H9 (cell line): Measurements from ENCODE around the gene CPB2. TPM values are rescaled to one million over a fixed set of nuclear protein-coding genes. Genes with fewer than 3 reads are reported as not detected.

Source experiments
- DNase-seq: peaks from one replicate; pipeline ENCODE4 v3.0.0-alpha.2; 2017
- H2AFZ ChIP-seq: one replicate; pipeline ENCODE4 v1.6.1; 2013; ENCODE audit warnings: mild to moderate bottlenecking, low read length, control low read depth, moderate library complexity
- H2AK5ac ChIP-seq: 2 replicates; pipeline ENCODE4 v1.6.1; 2013; ENCODE audit warnings: low read length, control low read depth, mixed read lengths; ENCODE audit not compliant: insufficient read length
- H2BK120ac ChIP-seq: one replicate; pipeline ENCODE4 v1.6.1; 2013; ENCODE audit warnings: low read depth, mild to moderate bottlenecking, low read length, control low read depth, inconsistent platforms; ENCODE audit not compliant: poor library complexity, severe bottlenecking
- H2BK12ac ChIP-seq: 2 replicates; pipeline ENCODE4 v1.6.1; 2013; ENCODE audit warnings: low read length, control low read depth, mixed read lengths, low read depth; ENCODE audit not compliant: insufficient read length
- H2BK15ac ChIP-seq: 2 replicates; pipeline ENCODE4 v1.6.1; 2013; ENCODE audit warnings: low read depth, low read length, control low read depth
- H2BK20ac ChIP-seq: one replicate; pipeline ENCODE4 v1.6.1; 2013; ENCODE audit warnings: low read depth, mild to moderate bottlenecking, low read length, control low read depth, inconsistent platforms; ENCODE audit not compliant: poor library complexity, severe bottlenecking
- H2BK5ac ChIP-seq: 2 replicates; pipeline ENCODE4 v1.6.1; 2013; ENCODE audit warnings: low read length, control low read depth, mixed read lengths; ENCODE audit not compliant: insufficient read length
- H3K14ac ChIP-seq: 2 replicates; pipeline ENCODE4 v1.6.1; 2013; ENCODE audit warnings: low read length, control low read depth; ENCODE audit not compliant: insufficient read depth
- H3K18ac ChIP-seq: 2 replicates; pipeline ENCODE4 v1.6.1; 2013; ENCODE audit warnings: low read depth, mild to moderate bottlenecking, mixed read lengths, low read length, control low read depth; ENCODE audit not compliant: insufficient read length
- H3K23ac ChIP-seq: 2 replicates; pipeline ENCODE4 v1.6.1; 2013; ENCODE audit warnings: low read length, control low read depth, mixed read lengths, low read depth; ENCODE audit not compliant: insufficient read length
- H3K23me2 ChIP-seq: 2 replicates; pipeline ENCODE4 v1.6.1; 2013; ENCODE audit warnings: low read depth, mild to moderate bottlenecking, mixed read lengths, low read length, control low read depth; ENCODE audit not compliant: insufficient read length, poor library complexity, severe bottlenecking
- H3K27ac ChIP-seq: 2 replicates; pipeline ENCODE4 v1.5.1; 2013; ENCODE audit warnings: low read length, control low read depth, mixed read lengths, low read depth; ENCODE audit not compliant: insufficient read length
- H3K27me3 ChIP-seq: 2 replicates; pipeline ENCODE4 v1.6.1; 2013; ENCODE audit warnings: low read length, control low read depth, inconsistent platforms; ENCODE audit not compliant: insufficient read depth
- H3K4ac ChIP-seq: 2 replicates; pipeline ENCODE4 v1.6.1; 2013; ENCODE audit warnings: low read depth, mild to moderate bottlenecking, control low read depth, inconsistent platforms, low read length, moderate library complexity
- H3K4me1 ChIP-seq: 2 replicates; pipeline ENCODE4 v1.6.1; 2013; ENCODE audit warnings: low read length, control low read depth, inconsistent platforms; ENCODE audit not compliant: insufficient read depth
- H3K4me2 ChIP-seq: 2 replicates; pipeline ENCODE4 v1.6.1; 2013; ENCODE audit warnings: low read length, control low read depth, mixed read lengths; ENCODE audit not compliant: insufficient read length, insufficient read depth
- H3K56ac ChIP-seq: 2 replicates; pipeline ENCODE4 v1.6.1; 2013; ENCODE audit warnings: low read depth, mild to moderate bottlenecking, mixed read lengths, low read length, control low read depth; ENCODE audit not compliant: insufficient read length
- H3K79me1 ChIP-seq: 2 replicates; pipeline ENCODE4 v1.6.1; 2013; ENCODE audit warnings: low read depth, mild to moderate bottlenecking, moderate library complexity, low read length, control low read depth, inconsistent platforms; ENCODE audit not compliant: insufficient read depth, poor library complexity, severe bottlenecking
- H3K79me2 ChIP-seq: 2 replicates; pipeline ENCODE4 v1.6.1; 2013; ENCODE audit warnings: low read length, control low read depth, inconsistent platforms; ENCODE audit not compliant: insufficient read depth
- H3K9ac ChIP-seq: 2 replicates; pipeline ENCODE4 v1.6.1; 2013; ENCODE audit warnings: low read length, control low read depth, mixed read lengths; ENCODE audit not compliant: insufficient read length; ENCODE audit errors: extremely low read depth
- H3K9me3 ChIP-seq: one replicate; pipeline ENCODE4 v1.6.1; 2013; ENCODE audit warnings: low read depth, low read length, inconsistent platforms; ENCODE audit not compliant: control insufficient read depth
- H3T11ph ChIP-seq: one replicate; pipeline ENCODE4 v1.6.1; 2013; ENCODE audit warnings: mild to moderate bottlenecking, low read length, control low read depth, inconsistent platforms
- H4K20me1 ChIP-seq: one replicate; pipeline ENCODE4 v1.6.1; 2013; ENCODE audit not compliant: control insufficient read depth, insufficient read length, insufficient read depth
- H4K5ac ChIP-seq: 2 replicates; pipeline ENCODE4 v1.6.1; 2013; ENCODE audit warnings: low read depth, mild to moderate bottlenecking, mixed read lengths, low read length, control low read depth; ENCODE audit not compliant: insufficient read length
- H4K8ac ChIP-seq: replicated peaks from 2 replicates; pipeline ENCODE4 v1.6.1; 2013; ENCODE audit warnings: low read length, control low read depth, mixed read lengths, low read depth; ENCODE audit not compliant: insufficient read length
- H4K91ac ChIP-seq: 2 replicates; pipeline ENCODE4 v1.6.1; 2013; ENCODE audit warnings: low read depth, mild to moderate bottlenecking, moderate library complexity, mixed read lengths, low read length, control low read depth; ENCODE audit not compliant: insufficient read length
- H3K27ac Mint-ChIP-seq, 3 experiments: 2 replicates in 2 of 3; 3 replicates in 1 of 3; pipeline ENCODE4 v1.8.0; 2020 to 2021; ENCODE audit warnings: mixed read lengths in 3 of 3, mild to moderate bottlenecking in 1 of 3, moderate library complexity in 1 of 3
- H3K27me3 Mint-ChIP-seq: 2 replicates; pipeline ENCODE4 v1.8.0; 2021; ENCODE audit warnings: low read depth, mild to moderate bottlenecking, moderate library complexity, mixed read lengths
- H3K36me3 Mint-ChIP-seq, 3 experiments: 2 replicates in 2 of 3; 3 replicates in 1 of 3; pipeline ENCODE4 v1.8.0; 2020 to 2021; ENCODE audit warnings: low read depth in 3 of 3, mixed read lengths in 3 of 3; ENCODE audit not compliant: insufficient read depth in 1 of 3
- H3K4me1 Mint-ChIP-seq, 2 experiments: 2 replicates each; pipeline ENCODE4 v1.8.0; 2020; ENCODE audit warnings: mixed read lengths in 2 of 2
- H3K4me3 Mint-ChIP-seq, 2 experiments: 2 replicates in 1 of 2; 3 replicates in 1 of 2; pipeline ENCODE4 v1.8.0; 2020 to 2021; ENCODE audit warnings: mild to moderate bottlenecking in 2 of 2, mixed read lengths in 2 of 2, moderate library complexity in 1 of 2
- H3K9me3 Mint-ChIP-seq, 2 experiments: 2 replicates in 1 of 2; 3 replicates in 1 of 2; pipeline ENCODE4 v1.8.0; 2020; ENCODE audit warnings: mild to moderate bottlenecking in 2 of 2, mixed read lengths in 2 of 2, moderate library complexity in 1 of 2
- CTCF ChIP-seq: fragments of 200-600 bp; sonication (generic); conservative IDR thresholded peaks from 3 replicates; pipeline ENCODE4 v1.8.0; 2021; ENCODE audit warnings: antibody characterized with exemption, mild to moderate bottlenecking
- WGBS: extraction: QIAGEN DNeasy Blood & Tissue Kit; methylation state at CpG from one replicate; pipeline ENCODE4 v1.1.7; 2013; ENCODE audit warnings: missing lambda C conversion rate, low lambda C conversion rate, mixed read lengths; ENCODE audit not compliant: insufficient read length; ENCODE audit errors: extremely low coverage; 5-methylcytosine and 5-hydroxymethylcytosine counted together
- total RNA-seq: library from RNA; stranded (reverse); gene quantifications from 2 replicates; pipeline ENCODE4 v1.2.1, GENCODE V29; 2021

Gene CPB2
- total RNA-seq, 1 experiment from 2014 or later: not detected

GRCh38 chr13:46043647-46044046, 61.2 kb downstream of the CPB2 start:
- no peak overlapping the region for H3K23ac ChIP-seq
- no peak overlapping the region for H3K56ac ChIP-seq
- no peak overlapping the region for H3K27ac ChIP-seq
- no peak overlapping the region for H3K9ac ChIP-seq
- Mint-ChIP-seq H3K27ac (no peak overlapping the region), H3K4me3 (no peak overlapping the region), H3K9me3 (no peaks in the 10 kb centered on the region), H3K4me1 (no peaks in the 10 kb centered on the region), H3K27me3 (no peaks in the 10 kb centered on the region), H3K36me3 (peaks cover 2 to 25% (median 17%) of the 10 kb centered on the region in 3 experiments; a peak in 5 of 7 replicates)
- no peaks in the 10 kb centered on the region for H3K9me3 ChIP-seq
- no peak overlapping the region for H2BK120ac ChIP-seq
- peaks cover 6% of the 10 kb centered on the region; the same call in 1 of the 2 replicates for H3K79me2 ChIP-seq
- H3T11ph ChIP-seq: no peak overlapping the region
- H2BK20ac ChIP-seq: no peak overlapping the region
- no peaks in the 10 kb centered on the region for H3K4me1 ChIP-seq
- H2BK5ac ChIP-seq: no peak overlapping the region
- H2BK12ac ChIP-seq: no peak overlapping the region
- no CpG with 5 or more reads among the region's 5 CpGs for WGBS
- H3K27me3 ChIP-seq: no peaks in the 10 kb centered on the region
- TF ChIP-seq CTCF: no peak
- no peaks in the 10 kb centered on the region for H3K23me2 ChIP-seq
- no peaks in the 10 kb centered on the region for H4K20me1 ChIP-seq
- H3K18ac ChIP-seq: no peak overlapping the region
- no peak overlapping the region for H2BK15ac ChIP-seq
- no peak for DNase-seq
- H4K91ac ChIP-seq: no peak overlapping the region
- no peak overlapping the region for H3K4ac ChIP-seq
- no peak overlapping the region for H3K14ac ChIP-seq
- H2AK5ac ChIP-seq: no peak overlapping the region
- H4K8ac ChIP-seq: no peak overlapping the region
- no peak overlapping the region for H2AFZ ChIP-seq
- no peaks in the 10 kb centered on the region for H3K79me1 ChIP-seq
- H4K5ac ChIP-seq: no peak overlapping the region
- H3K4me2 ChIP-seq: no peak overlapping the region
